ENCODE results near the gene RICTOR. TPM values are rescaled to one million over a fixed set of nuclear protein-coding genes. Genes with fewer than 3 reads are reported as not detected.

Gene RICTOR, protein sequence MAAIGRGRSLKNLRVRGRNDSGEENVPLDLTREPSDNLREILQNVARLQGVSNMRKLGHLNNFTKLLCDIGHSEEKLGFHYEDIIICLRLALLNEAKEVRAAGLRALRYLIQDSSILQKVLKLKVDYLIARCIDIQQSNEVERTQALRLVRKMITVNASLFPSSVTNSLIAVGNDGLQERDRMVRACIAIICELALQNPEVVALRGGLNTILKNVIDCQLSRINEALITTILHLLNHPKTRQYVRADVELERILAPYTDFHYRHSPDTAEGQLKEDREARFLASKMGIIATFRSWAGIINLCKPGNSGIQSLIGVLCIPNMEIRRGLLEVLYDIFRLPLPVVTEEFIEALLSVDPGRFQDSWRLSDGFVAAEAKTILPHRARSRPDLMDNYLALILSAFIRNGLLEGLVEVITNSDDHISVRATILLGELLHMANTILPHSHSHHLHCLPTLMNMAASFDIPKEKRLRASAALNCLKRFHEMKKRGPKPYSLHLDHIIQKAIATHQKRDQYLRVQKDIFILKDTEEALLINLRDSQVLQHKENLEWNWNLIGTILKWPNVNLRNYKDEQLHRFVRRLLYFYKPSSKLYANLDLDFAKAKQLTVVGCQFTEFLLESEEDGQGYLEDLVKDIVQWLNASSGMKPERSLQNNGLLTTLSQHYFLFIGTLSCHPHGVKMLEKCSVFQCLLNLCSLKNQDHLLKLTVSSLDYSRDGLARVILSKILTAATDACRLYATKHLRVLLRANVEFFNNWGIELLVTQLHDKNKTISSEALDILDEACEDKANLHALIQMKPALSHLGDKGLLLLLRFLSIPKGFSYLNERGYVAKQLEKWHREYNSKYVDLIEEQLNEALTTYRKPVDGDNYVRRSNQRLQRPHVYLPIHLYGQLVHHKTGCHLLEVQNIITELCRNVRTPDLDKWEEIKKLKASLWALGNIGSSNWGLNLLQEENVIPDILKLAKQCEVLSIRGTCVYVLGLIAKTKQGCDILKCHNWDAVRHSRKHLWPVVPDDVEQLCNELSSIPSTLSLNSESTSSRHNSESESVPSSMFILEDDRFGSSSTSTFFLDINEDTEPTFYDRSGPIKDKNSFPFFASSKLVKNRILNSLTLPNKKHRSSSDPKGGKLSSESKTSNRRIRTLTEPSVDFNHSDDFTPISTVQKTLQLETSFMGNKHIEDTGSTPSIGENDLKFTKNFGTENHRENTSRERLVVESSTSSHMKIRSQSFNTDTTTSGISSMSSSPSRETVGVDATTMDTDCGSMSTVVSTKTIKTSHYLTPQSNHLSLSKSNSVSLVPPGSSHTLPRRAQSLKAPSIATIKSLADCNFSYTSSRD (N-terminal part only)
- 10 to 100 TPM; 27.6 to 31.8 TPM for total RNA-seq
- 13.3 TPM for polyA plus RNA-seq (2013, experiment 1 of 2)
- polyA plus RNA-seq (2013, experiment 2 of 2) = 13.6 TPM
- long read RNA-seq, experiment 1, partial matches to known transcripts = 1 of 6 reads
- long read RNA-seq, experiment 1, other reads (novel, unspliced or antisense) = 5 of 6 reads
- long read RNA-seq, experiment 2, full-length matches to known transcripts = 5 of 19 reads
- long read RNA-seq, experiment 2, partial matches to known transcripts = 3 of 19 reads
- long read RNA-seq, experiment 2, other reads (novel, unspliced or antisense) = 11 of 19 reads
- long read RNA-seq, experiment 3, partial matches to known transcripts = 8 of 16 reads
- long read RNA-seq, experiment 3, other reads (novel, unspliced or antisense) = 4 of 16 reads
- long read RNA-seq, experiment 4, partial matches to known transcripts = 6 of 7 reads
- long read RNA-seq, experiment 4, other reads (novel, unspliced or antisense) = 0 of 7 reads

DNA sequence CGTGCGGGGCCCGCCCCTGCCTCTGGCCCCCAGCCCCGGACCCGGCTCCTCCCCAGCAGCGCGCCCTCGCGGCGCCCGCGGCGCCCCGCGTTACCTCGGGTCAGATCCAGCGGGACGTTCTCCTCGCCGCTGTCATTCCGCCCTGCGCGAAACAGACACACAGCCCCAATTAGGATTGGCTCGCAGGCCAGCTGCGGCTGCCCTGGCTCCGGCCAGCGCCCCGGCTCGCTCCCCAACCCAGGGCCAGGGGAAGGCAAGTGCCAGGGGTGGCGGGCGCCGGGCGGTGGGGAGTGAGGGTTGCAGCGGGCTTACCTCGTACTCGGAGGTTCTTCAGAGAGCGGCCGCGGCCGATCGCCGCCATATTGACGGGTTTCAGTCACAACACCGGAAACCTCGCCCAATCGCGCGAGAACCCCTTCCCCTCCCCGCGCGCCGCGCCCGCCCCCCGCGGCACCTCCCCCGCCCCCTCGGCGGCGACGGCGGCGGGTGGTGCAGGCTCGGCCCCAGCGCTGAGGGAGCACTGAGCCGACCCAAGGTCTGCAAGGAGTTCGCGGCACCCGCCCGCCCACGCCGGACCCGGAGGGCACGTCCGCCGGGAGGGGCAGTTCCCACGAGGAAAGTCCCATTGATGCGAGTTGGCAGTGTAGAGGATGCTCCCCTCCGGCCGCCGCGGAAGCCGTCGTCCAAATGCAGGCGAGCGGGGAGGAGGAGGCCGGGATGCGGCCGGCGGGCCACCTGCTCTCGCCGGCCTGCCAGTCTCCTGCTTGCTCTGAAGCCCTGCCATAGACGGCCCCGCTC is at the start of gene RICTOR:
Gene RICTOR, minus strand, starts transcription at position 383 of the 798 bp plus-strand sequence. Its CDS starts 22 bp downstream, at position 361.
- Histone ChIP-seq H3K36me3 (ENCODE audit: control insufficient read depth, insufficient read depth, low read length) (no peaks in the 10 kb centered on the region), H3K27ac (ENCODE audit: low read depth, low read length) (peak within 1 kb of the TSS; percentile 97), H3K9ac (ENCODE audit: extremely low read depth, low read length, poor library complexity, severe bottlenecking) (peak within 1 kb of the TSS; percentile 87), H3K4me1 (ENCODE audit: control insufficient read depth, insufficient read depth, low read length) (peaks cover 4% of the 10 kb centered on the region), H3K27me3 (ENCODE audit: control insufficient read depth, insufficient read depth, low read length, poor library complexity, severe bottlenecking) (no peaks in the 10 kb centered on the region), H3K4me3 (ENCODE audit: low read length) (peak within 1 kb of the TSS; percentile 88), H3K9me3 (ENCODE audit: control insufficient read depth, low read length) (no peaks in the 10 kb centered on the region)
- peak; percentile 95 for DNase-seq
- Mint-ChIP-seq H3K4me3 (peak within 1 kb of the TSS; percentile 89), H3K4me1 (peaks cover 11% of the 10 kb centered on the region), H3K27ac (peak within 1 kb of the TSS; percentile 97), H3K27me3 (ENCODE audit: insufficient read depth) (no peaks in the 10 kb centered on the region), H3K9me3 (no peaks in the 10 kb centered on the region), H3K36me3 (ENCODE audit: low read depth) (peaks cover 7% of the 10 kb centered on the region)
- TF ChIP-seq, protein P1, sequence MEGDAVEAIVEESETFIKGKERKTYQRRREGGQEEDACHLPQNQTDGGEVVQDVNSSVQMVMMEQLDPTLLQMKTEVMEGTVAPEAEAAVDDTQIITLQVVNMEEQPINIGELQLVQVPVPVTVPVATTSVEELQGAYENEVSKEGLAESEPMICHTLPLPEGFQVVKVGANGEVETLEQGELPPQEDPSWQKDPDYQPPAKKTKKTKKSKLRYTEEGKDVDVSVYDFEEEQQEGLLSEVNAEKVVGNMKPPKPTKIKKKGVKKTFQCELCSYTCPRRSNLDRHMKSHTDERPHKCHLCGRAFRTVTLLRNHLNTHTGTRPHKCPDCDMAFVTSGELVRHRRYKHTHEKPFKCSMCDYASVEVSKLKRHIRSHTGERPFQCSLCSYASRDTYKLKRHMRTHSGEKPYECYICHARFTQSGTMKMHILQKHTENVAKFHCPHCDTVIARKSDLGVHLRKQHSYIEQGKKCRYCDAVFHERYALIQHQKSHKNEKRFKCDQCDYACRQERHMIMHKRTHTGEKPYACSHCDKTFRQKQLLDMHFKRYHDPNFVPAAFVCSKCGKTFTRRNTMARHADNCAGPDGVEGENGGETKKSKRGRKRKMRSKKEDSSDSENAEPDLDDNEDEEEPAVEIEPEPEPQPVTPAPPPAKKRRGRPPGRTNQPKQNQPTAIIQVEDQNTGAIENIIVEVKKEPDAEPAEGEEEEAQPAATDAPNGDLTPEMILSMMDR (conservative IDR thresholded peaks at IDR 0.05) = no peak
- WGBS, 2 experiments (ENCODE audit: insufficient coverage in 1 of 2, insufficient read length in 1 of 2) = 0% methylated on average over 32 to 92 of the region's 94 CpGs

DNA sequence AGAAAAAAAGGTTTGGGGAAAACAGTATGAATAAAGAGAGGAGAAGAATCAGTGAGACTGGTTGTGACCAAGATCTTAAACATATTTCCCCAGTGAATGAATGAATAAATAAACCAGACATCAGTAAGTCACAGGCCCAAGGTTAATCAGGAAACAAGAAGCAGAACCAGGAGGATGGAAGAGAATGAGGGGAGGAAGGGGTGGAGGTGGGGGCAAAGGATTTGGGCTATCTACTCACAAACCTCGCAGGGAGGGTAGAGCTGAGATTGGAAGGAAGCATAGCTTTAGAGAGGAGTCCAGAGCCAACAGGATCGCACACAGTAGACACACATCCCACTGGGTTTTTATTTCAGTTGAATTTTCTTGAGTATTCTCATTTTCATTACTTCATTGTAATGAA is 47.7 kb upstream of the RICTOR start:
- 90 to 92% methylated on average over 2 of the region's 2 CpGs for WGBS, 2 experiments (ENCODE audit: insufficient coverage in 1 of 2, insufficient read length in 1 of 2)
- H3K4me1 ChIP-seq (ENCODE audit: control insufficient read depth, insufficient read depth, low read length) = no peaks in the 10 kb centered on the region
- H3K9ac ChIP-seq (ENCODE audit: extremely low read depth, low read length, poor library complexity, severe bottlenecking) = no peak overlapping the region
- no peaks in the 10 kb centered on the region for H3K36me3 ChIP-seq (ENCODE audit: control insufficient read depth, insufficient read depth, low read length)
- no peaks in the 10 kb centered on the region for H3K36me3 Mint-ChIP-seq (ENCODE audit: low read depth)
- H3K27me3 ChIP-seq (ENCODE audit: control insufficient read depth, insufficient read depth, low read length, poor library complexity, severe bottlenecking) = no peaks in the 10 kb centered on the region
- DNase-seq = no peak
- H3K27ac Mint-ChIP-seq = no peak overlapping the region
- TF ChIP-seq, protein P1 (conservative IDR thresholded peaks at IDR 0.05) = no peak
- H3K4me1 Mint-ChIP-seq = no peaks in the 10 kb centered on the region
- no peaks in the 10 kb centered on the region for H3K9me3 Mint-ChIP-seq
- no peak overlapping the region for H3K27ac ChIP-seq (ENCODE audit: low read depth, low read length)
- no peak overlapping the region for H3K4me3 ChIP-seq (ENCODE audit: low read length)
- H3K9me3 ChIP-seq (ENCODE audit: control insufficient read depth, low read length) = no peaks in the 10 kb centered on the region
- no peaks in the 10 kb centered on the region for H3K27me3 Mint-ChIP-seq (ENCODE audit: insufficient read depth)
- no peak overlapping the region for H3K4me3 Mint-ChIP-seq

All from endodermal cell (in vitro differentiated cells).